Prostate gland (tissue), 2 donors: ENCODE measurements around the gene SERPINA6.

Experiments used
- POLR2A ChIP-seq: fragments of 450-650 bp; IDR thresholded peaks from one replicate; pipeline ENCODE4 v1.6.1; 2016; ENCODE audit warnings: antibody characterized with exemption, mild to moderate bottlenecking
- POLR2AphosphoS5 ChIP-seq: sonication (generic); formaldehyde crosslinking; IDR thresholded peaks from one replicate; pipeline ENCODE4 v1.6.1; 2017; ENCODE audit warnings: antibody characterized with exemption
- TF ChIP-seq, protein P1 (sequence below), 4 experiments: fragments of 200-600 bp in 2 of 4; fragments of 450-650 bp in 2 of 4; sonication (generic) in 2 of 4; IDR thresholded peaks; 1 replicate in 3 of 4; 2 replicates in 1 of 4; pipeline ENCODE4 v1.5.1; 2016 to 2019; ENCODE audit warnings: antibody characterized with exemption in 4 of 4, mild to moderate bottlenecking in 2 of 4, moderate library complexity in 2 of 4

DNA sequence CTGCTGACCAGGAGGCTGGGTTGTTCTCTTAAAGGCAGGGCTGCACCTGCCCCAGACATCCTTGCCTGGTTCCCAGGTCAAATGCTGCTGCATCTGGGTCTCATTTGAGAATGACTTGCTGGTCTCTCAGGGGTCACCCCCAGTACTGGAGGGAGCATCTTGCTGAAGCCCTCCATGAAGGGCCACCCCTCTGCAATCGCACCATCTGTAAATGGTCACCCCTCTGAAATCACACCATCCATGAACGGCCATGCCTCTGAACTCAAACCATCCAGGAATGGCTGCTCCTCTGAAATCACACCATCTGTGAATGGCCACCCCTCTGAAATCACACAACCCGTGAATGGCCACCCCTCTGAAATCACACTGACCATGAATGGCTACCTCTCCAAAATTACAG is 7.3 kb upstream of the SERPINA6 start:
- TF ChIP-seq, protein P1, sequence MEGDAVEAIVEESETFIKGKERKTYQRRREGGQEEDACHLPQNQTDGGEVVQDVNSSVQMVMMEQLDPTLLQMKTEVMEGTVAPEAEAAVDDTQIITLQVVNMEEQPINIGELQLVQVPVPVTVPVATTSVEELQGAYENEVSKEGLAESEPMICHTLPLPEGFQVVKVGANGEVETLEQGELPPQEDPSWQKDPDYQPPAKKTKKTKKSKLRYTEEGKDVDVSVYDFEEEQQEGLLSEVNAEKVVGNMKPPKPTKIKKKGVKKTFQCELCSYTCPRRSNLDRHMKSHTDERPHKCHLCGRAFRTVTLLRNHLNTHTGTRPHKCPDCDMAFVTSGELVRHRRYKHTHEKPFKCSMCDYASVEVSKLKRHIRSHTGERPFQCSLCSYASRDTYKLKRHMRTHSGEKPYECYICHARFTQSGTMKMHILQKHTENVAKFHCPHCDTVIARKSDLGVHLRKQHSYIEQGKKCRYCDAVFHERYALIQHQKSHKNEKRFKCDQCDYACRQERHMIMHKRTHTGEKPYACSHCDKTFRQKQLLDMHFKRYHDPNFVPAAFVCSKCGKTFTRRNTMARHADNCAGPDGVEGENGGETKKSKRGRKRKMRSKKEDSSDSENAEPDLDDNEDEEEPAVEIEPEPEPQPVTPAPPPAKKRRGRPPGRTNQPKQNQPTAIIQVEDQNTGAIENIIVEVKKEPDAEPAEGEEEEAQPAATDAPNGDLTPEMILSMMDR (IDR thresholded peaks at IDR 0.05): no peak
- TF ChIP-seq POLR2A: no peak
- TF ChIP-seq POLR2AphosphoS5: no peak
